Tibial nerve (tissue), 4 donors: ENCODE results near the gene IPO4. TPM values are rescaled to one million over a fixed set of nuclear protein-coding genes. Genes with fewer than 3 reads are reported as not detected.
"Not testable (repeated sequence)": the region's sequence is repeated elsewhere in the genome, so short reads cannot be mapped to it uniquely, and the experiment has no call there.

Source experiments
- DNase-seq, 2 donors: peaks; one replicate each; pipeline ENCODE4 v3.0.0-alpha.2; 2019; ENCODE audit warnings: low spot score in 2 of 2
- H3K27ac ChIP-seq, 4 donors: fragments of 200-600 bp; sonication (generic) in 3 of 4; one replicate each; pipeline ENCODE4 v1.5.1; 2017 to 2019; ENCODE audit warnings: mild to moderate bottlenecking in 1 of 4
- H3K27me3 ChIP-seq, 2 donors: fragments of 200-600 bp; sonication (generic) in 1 of 2; one replicate each; pipeline versions ENCODE4 v1.5.1 to v1.6.0; 2017 to 2019
- H3K36me3 ChIP-seq, 3 donors: fragments of 200-600 bp; sonication (generic); one replicate each; pipeline ENCODE4 v1.5.1; 2018 to 2019
- H3K4me1 ChIP-seq, 4 donors: fragments of 200-600 bp; sonication (generic) in 3 of 4; one replicate each; pipeline ENCODE4 v1.5.1; 2017 to 2019
- H3K4me3 ChIP-seq, 4 donors: fragments of 200-600 bp; sonication (generic) in 3 of 4; one replicate each; pipeline ENCODE4 v1.5.1; 2017 to 2019; ENCODE audit warnings: mild to moderate bottlenecking in 1 of 4, moderate library complexity in 1 of 4
- H3K9me3 ChIP-seq, 4 donors: fragments of 200-600 bp; sonication (generic) in 3 of 4; one replicate each; pipeline ENCODE4 v1.5.1; 2017 to 2019
- CTCF ChIP-seq, 5 experiments: fragments of 200-600 bp in 3 of 5; fragments of 450-650 bp in 2 of 5; sonication (generic) in 3 of 5; IDR thresholded peaks; one replicate each; pipeline ENCODE4 v1.5.1; 2016 to 2019; ENCODE audit warnings: antibody characterized with exemption in 5 of 5, mild to moderate bottlenecking in 3 of 5, moderate library complexity in 2 of 5
- EP300 ChIP-seq, 2 donors: sonication (generic); formaldehyde crosslinking; IDR thresholded peaks; one replicate each; pipeline ENCODE4 v1.6.1; 2017; ENCODE audit warnings: antibody characterized with exemption in 2 of 2, mild to moderate bottlenecking in 1 of 2
- POLR2A ChIP-seq, 2 donors: fragments of 450-650 bp; IDR thresholded peaks; one replicate each; pipeline ENCODE4 v1.6.1; 2017; ENCODE audit warnings: antibody characterized with exemption in 2 of 2, mild to moderate bottlenecking in 2 of 2, moderate library complexity in 2 of 2
- WGBS, 2 donors: methylation state at CpG; one replicate each; pipeline ENCODE4 v1.1.5; 2018; 5-methylcytosine and 5-hydroxymethylcytosine counted together
- total RNA-seq, 4 donors: library from RNA; depleted of rRNA; stranded (reverse); fragments of >200 nt; gene quantifications; one replicate each; pipeline ENCODE4 v1.1.0, GENCODE V29; 2016

IPO4 gene
- total RNA-seq, 4 donors from 2014 or later = 19.4 to 88.5 (median 26.9) TPM

DNA sequence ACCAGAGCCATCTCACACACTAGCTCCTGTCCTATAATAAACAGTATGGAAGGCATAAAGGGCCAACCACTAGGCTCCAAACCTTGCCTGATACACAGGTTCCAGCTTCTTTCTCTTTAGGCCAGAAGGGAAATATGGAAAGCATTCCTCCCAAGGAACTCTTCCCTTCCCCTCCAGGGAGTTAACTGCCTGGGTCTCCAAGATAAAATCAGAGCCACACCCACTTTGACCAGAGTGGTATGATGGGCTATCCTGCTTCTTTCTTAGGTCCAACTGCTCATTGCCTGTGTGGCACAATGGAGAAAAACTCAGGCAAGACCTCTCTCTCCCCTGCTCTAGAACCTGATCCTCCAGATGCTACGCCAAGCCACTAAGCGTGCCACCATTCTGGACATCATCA is 19.0 kb upstream of the IPO4 start:
- Histone ChIP-seq H3K36me3 (peaks cover 0 to 85% (median 27%) of the 10 kb centered on the region in 3 donors), H3K9me3 (no peaks in the 10 kb centered on the region), H3K4me1 (peaks cover 0 to 12% (median 9%) of the 10 kb centered on the region in 4 donors), H3K4me3 (no peak overlapping the region), H3K27ac (no peak overlapping the region), H3K27me3 (no peaks in the 10 kb centered on the region)
- no peak for DNase-seq
- WGBS, 2 donors = 94 to 100% methylated on average over 2 of the region's 2 CpGs
- no peak for TF ChIP-seq POLR2A (IDR thresholded peaks at IDR 0.05)
- TF ChIP-seq EP300 (IDR thresholded peaks at IDR 0.05) = no peak

- peaks cover 0 to 88% (median 27%) of the 10 kb centered on the region in 3 donors for H3K36me3 ChIP-seq
- WGBS, 2 donors = 93 to 96% methylated on average over 5 of the region's 5 CpGs
Measured at GRCh38 chr14:24207104-24207551, 18.5 kb upstream of the IPO4 start.

GRCh38 chr14:24206260-24207103 is 17.9 kb upstream of the IPO4 start:
- no peak for DNase-seq
- Histone ChIP-seq H3K4me1 (peaks cover 0 to 3% (median under 1%) of the 10 kb centered on the region in 4 donors), H3K27ac (no peak overlapping the region), H3K9me3 (no peaks in the 10 kb centered on the region), H3K36me3 (peaks cover 0 to 93% (median 28%) of the 10 kb centered on the region in 3 donors), H3K4me3 (no peak overlapping the region), H3K27me3 (no peaks in the 10 kb centered on the region)
- no peak for TF ChIP-seq POLR2A (IDR thresholded peaks at IDR 0.05)
- TF ChIP-seq CTCF (IDR thresholded peaks at IDR 0.05) = no peak
- TF ChIP-seq EP300 (IDR thresholded peaks at IDR 0.05) = no peak
- WGBS, 2 donors = 95 to 99% methylated on average over 11 of the region's 11 CpGs

More at GRCh38 chr14:24207104-24207551, 18.5 kb upstream of the IPO4 start:
- TF ChIP-seq POLR2A (IDR thresholded peaks at IDR 0.05) = no peak
- DNase-seq = no peak
- Histone ChIP-seq H3K27ac (no peak overlapping the region), H3K9me3 (no peaks in the 10 kb centered on the region), H3K4me1 (peaks cover 0 to 8% (median 5%) of the 10 kb centered on the region in 4 donors), H3K27me3 (no peaks in the 10 kb centered on the region), H3K4me3 (no peak overlapping the region)

DNA sequence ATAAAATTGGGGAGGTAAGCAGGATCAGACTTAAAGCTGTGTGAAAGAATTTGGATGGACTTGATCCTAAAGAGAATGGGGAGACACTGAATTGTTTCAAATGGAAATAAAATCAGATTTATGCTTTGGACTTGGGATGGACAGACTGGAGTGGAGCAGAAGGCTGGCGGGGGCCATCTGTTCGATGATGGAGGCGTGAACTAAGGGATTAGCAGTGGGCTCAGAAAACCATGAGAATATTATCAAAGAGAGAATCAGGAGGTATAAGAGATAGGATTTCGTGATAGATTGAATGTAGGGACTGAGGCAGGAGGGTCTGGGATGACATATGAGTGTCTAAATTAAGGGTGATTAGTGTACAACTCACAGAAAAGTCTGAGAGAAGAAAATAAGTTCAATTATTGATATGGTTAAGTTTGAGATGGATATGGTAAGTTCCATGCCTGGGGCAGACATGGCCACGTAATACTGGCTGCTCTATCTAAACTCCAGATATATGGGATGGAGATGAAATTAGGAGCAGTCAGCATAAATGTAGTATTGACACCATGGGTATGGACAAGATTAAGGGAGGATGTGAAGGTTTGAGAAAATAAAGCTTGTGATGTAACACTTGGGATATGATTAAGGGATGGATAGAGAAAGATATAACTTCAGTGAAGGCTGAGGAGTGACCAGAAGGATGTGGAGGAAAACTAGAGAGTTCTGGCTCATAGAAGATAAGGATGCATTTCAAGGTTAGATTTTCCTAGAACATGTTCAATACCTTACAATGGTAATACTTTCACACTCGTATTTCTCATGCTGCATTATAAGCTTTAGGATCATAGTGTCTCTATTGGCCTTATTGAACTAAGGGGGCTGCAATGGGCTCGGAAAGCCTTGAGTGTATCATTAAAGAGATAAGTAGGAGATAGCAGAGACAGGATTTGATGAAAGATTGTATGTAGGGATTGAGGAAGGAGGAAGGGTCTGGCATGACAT is 15.8 kb upstream of the IPO4 start:
- no peak overlapping the region for H3K4me3 ChIP-seq
- WGBS, 2 donors = 90 to 94% methylated on average over 7 of the region's 7 CpGs
- no peak overlapping the region for H3K27ac ChIP-seq
- H3K9me3 ChIP-seq = no peaks in the 10 kb centered on the region
- no peak for DNase-seq
- TF ChIP-seq EP300 (IDR thresholded peaks at IDR 0.05) (no peak), CTCF (IDR thresholded peaks at IDR 0.05) (no peak), POLR2A (IDR thresholded peaks at IDR 0.05) (no peak)
- peaks cover 0 to 6% (median 0%) of the 10 kb centered on the region in 4 donors for H3K4me1 ChIP-seq
- H3K36me3 ChIP-seq = peaks cover 0 to 90% (median 19%) of the 10 kb centered on the region in 3 donors
- H3K27me3 ChIP-seq = no peaks in the 10 kb centered on the region

- not testable (repeated sequence) for DNase-seq
Measured at GRCh38 chr14:24203249-24203886, 14.8 kb upstream of the IPO4 start.

DNA sequence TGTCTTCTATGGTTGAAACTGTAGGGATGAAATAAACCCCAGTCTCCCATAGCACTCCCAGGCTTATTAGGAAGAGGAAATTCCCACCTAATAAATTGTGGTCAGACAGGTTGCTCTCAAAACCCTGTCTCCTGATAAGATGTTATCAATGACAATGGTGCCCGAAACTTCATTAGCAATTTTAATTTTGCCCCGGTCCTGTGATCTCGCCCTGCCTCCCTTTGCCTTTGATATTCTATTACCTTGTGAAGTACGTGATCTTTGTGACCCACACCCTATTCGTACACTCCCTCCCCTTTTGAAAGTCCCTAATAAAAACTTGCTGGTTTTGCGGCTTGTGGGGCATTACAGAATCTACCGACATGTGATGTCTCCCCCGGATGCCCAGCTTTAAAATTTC is 13.9 kb upstream of the IPO4 start:
- H3K36me3 ChIP-seq = peaks cover 0 to 70% (median 15%) of the 10 kb centered on the region in 3 donors

More at GRCh38 chr14:24203249-24203886, 14.8 kb upstream of the IPO4 start:
- not testable (repeated sequence) for H3K4me3 ChIP-seq, H3K27me3 ChIP-seq, H3K9me3 ChIP-seq, H3K27ac ChIP-seq
- Histone ChIP-seq H3K4me1 (peaks cover 0 to 15% (median 0%) of the 10 kb centered on the region in 4 donors), H3K36me3 (peaks cover 0 to 79% (median 15%) of the 10 kb centered on the region in 3 donors)
- 96 to 97% methylated on average over 16 of the region's 16 CpGs for WGBS, 2 donors

More for the DNA sequence above, 13.9 kb upstream of the IPO4 start:
- 80 to 88% methylated on average over 8 of the region's 8 CpGs for WGBS, 2 donors
- H3K4me1 ChIP-seq = peaks cover 0 to 21% (median under 1%) of the 10 kb centered on the region in 4 donors
- not testable (repeated sequence) for H3K27ac ChIP-seq, DNase-seq, H3K27me3 ChIP-seq, H3K4me3 ChIP-seq, H3K9me3 ChIP-seq
